HepG2 (cell line): ENCODE results near the gene TXNRD2. TPM values are rescaled to one million over a fixed set of nuclear protein-coding genes. Genes with fewer than 3 reads are reported as not detected.
A peak's percentile ranks its signal among the peaks of the same experiment; 100 is the strongest.

Experiments used
- ATAC-seq: fragments of 200-7000 bp; cut with Tn5 transposase; 3 replicates; pipeline ENCODE4 v1.9.1; 2020; ENCODE audit warnings: mild to moderate bottlenecking, moderate library complexity
- BruUV-seq: library from RNA; stranded (reverse); fragments of 400-500 nt; replicated peaks from 2 replicates; lab custom pipeline; 2021; lab: Mats Ljungman, UMichigan
- CTCF ChIA-PET: fragments of 300-600 bp; formaldehyde crosslinking; extraction: SDS; loops from one replicate; lab custom pipeline; 2021; ENCODE audit warnings: low total read pairs, inconsistent platforms, low intra/inter-chr PET ratio; lab: Yijun Ruan, JAX
- POLR2A ChIA-PET: fragments of 350-600 bp; sonication (Branson Sonifier 250); formaldehyde crosslinking; loops from one replicate; lab custom pipeline; 2020; ENCODE audit warnings: antibody characterized with exemption, inconsistent platforms; lab: Yijun Ruan, JAX
- DNase-seq: peaks from one replicate; pipeline ENCODE4 v3.0.0-alpha.2; 2015; ENCODE audit warnings: low spot score
- FAIRE-seq: peaks from 3 replicates; lab custom pipeline; 2011; peaks lifted over from hg19 to GRCh38; lab: Jason Lieb, UNC
- H2AFZ ChIP-seq: one replicate; pipeline ENCODE4 v1.6.1; 2011; ENCODE audit warnings: low read length, inconsistent platforms
- H3K27ac ChIP-seq: fragments of 300-600 bp; 3 replicates; pipeline ENCODE4 v1.8.0; 2011; ENCODE audit warnings: mixed run types, mild to moderate bottlenecking, mixed read lengths, low read length, inconsistent platforms; ENCODE audit not compliant: insufficient read depth; ENCODE audit errors: extremely low read length
- H3K27me3 ChIP-seq, 2 experiments: fragments of 200-600 bp in 1 of 2; 2 replicates in 1 of 2; 3 replicates in 1 of 2; pipeline versions ENCODE4 v1.6.0 to v1.8.0; 2011; ENCODE audit warnings: low read length in 2 of 2, mild to moderate bottlenecking in 2 of 2, moderate library complexity in 2 of 2, inconsistent platforms in 1 of 2; ENCODE audit not compliant: insufficient read depth in 2 of 2, control insufficient read depth in 1 of 2
- H3K36me3 ChIP-seq, 2 experiments: fragments of 200-600 bp in 1 of 2; replicated peaks in 1 of 2; 2 replicates in 1 of 2; 3 replicates in 1 of 2; pipeline versions ENCODE4 v1.5.1 to v1.8.0; 2011; ENCODE audit warnings: low read length in 2 of 2, inconsistent platforms in 1 of 2; ENCODE audit not compliant: insufficient read depth in 2 of 2, control insufficient read depth in 1 of 2
- H3K4me1 ChIP-seq: 2 replicates; pipeline ENCODE4 v1.5.1; 2012; ENCODE audit warnings: low read length, inconsistent platforms; ENCODE audit not compliant: insufficient read depth
- H3K4me2 ChIP-seq: 2 replicates; pipeline ENCODE4 v1.6.0; 2011; ENCODE audit warnings: low read depth, low read length, inconsistent platforms
- H3K4me3 ChIP-seq, 3 experiments: fragments of 200-600 bp in 1 of 3; sonication (generic), shearing (Covaris generic) in 1 of 3; replicated peaks in 1 of 3; 2 replicates each; pipeline ENCODE4 v1.5.1; 2011 to 2016; ENCODE audit warnings: low read length in 3 of 3, inconsistent platforms in 2 of 3, low read depth in 2 of 3, mild to moderate bottlenecking in 2 of 3, control low read depth in 1 of 3, mixed read lengths in 1 of 3; ENCODE audit not compliant: insufficient read depth in 1 of 3
- H3K79me2 ChIP-seq: one replicate; pipeline ENCODE4 v1.6.1; 2011; ENCODE audit warnings: low read length, inconsistent platforms; ENCODE audit not compliant: insufficient read depth
- H3K9ac ChIP-seq: 2 replicates; pipeline ENCODE4 v1.6.0; 2011; ENCODE audit warnings: mild to moderate bottlenecking, low read depth, low read length, inconsistent platforms; ENCODE audit not compliant: insufficient read depth
- H3K9me3 ChIP-seq: 2 replicates; pipeline ENCODE4 v1.5.1; 2012; ENCODE audit warnings: mild to moderate bottlenecking, low read length
- H4K20me1 ChIP-seq: 2 replicates; pipeline ENCODE4 v1.6.0; 2011; ENCODE audit warnings: inconsistent platforms, mild to moderate bottlenecking, low read length, moderate library complexity; ENCODE audit not compliant: insufficient read depth
- DPF2 ChIP-seq: sonication (generic); formaldehyde crosslinking; IDR thresholded peaks from 2 replicates; pipeline ENCODE4 v1.4.0; 2020; ENCODE audit warnings: mild to moderate bottlenecking, low read depth, missing genetic modification reagents, borderline replicate concordance
- EZH2 ChIP-seq: conservative IDR thresholded peaks from 2 replicates; pipeline ENCODE4 v1.6.1; 2012; ENCODE audit warnings: mild to moderate bottlenecking, low read depth, low read length, moderate library complexity
- HNF1B ChIP-seq: sonication (generic); formaldehyde crosslinking; IDR thresholded peaks from 2 replicates; pipeline ENCODE4 v1.5.1; 2020; ENCODE audit warnings: mild to moderate bottlenecking, moderate library complexity, missing genetic modification reagents
- PAF1 ChIP-seq: IDR thresholded peaks from 2 replicates; pipeline ENCODE4 v1.6.1; 2016; ENCODE audit warnings: missing genetic modification reagents, missing compliant biosample characterization
- POLR2A ChIP-seq, 2 experiments: IDR thresholded peaks; 2 replicates each; pipeline ENCODE4 v1.6.1; 2011; ENCODE audit warnings: low read depth in 2 of 2, low read length in 2 of 2, mild to moderate bottlenecking in 1 of 2, moderate library complexity in 1 of 2; ENCODE audit not compliant: insufficient read depth in 1 of 2
- PTBP1 ChIP-seq: fragments of 200-400 bp; formaldehyde crosslinking; IDR thresholded peaks from 2 replicates; pipeline ENCODE4 v1.6.1; 2018; ENCODE audit warnings: low read length, low read depth; ENCODE audit not compliant: poor library complexity, severe bottlenecking
- ZBTB33 ChIP-seq: sonication (generic); formaldehyde crosslinking; IDR thresholded peaks from 2 replicates; pipeline ENCODE4 v1.4.0; 2020; ENCODE audit warnings: missing genetic modification reagents
- ZBTB49 ChIP-seq: sonication (generic); formaldehyde crosslinking; IDR thresholded peaks from 2 replicates; pipeline ENCODE4 v1.4.0; 2020; ENCODE audit warnings: missing genetic modification reagents, borderline replicate concordance
- ZNF446 ChIP-seq: sonication (generic); formaldehyde crosslinking; IDR thresholded peaks from 2 replicates; pipeline ENCODE4 v1.5.0; 2020; ENCODE audit warnings: mild to moderate bottlenecking, missing genetic modification reagents
- ZNF513 ChIP-seq: sonication (generic); formaldehyde crosslinking; conservative IDR thresholded peaks from 2 replicates; pipeline ENCODE4 v1.5.0; 2020; ENCODE audit warnings: missing genetic modification reagents
- ZNF580 ChIP-seq: IDR thresholded peaks from 2 replicates; pipeline ENCODE4 v1.6.1; 2016; ENCODE audit warnings: low read depth, borderline replicate concordance
- WGBS: methylation state at CpG from one replicate; pipeline ENCODE4 v1.1.6; 2017; ENCODE audit warnings: low lambda C conversion rate; 5-methylcytosine and 5-hydroxymethylcytosine counted together
- in situ Hi-C: cut with HindIII; loops from 2 replicates; pipeline ENCODE4 v1.10.0; 2017; ENCODE audit warnings: low pct_unique_long_range_greater_than_20kb; ENCODE audit not compliant: extremely low pct_ligation_motif_present
- intact Hi-C: fragments of 100-400 bp; cut with micrococcal nuclease; formaldehyde crosslinking; loops from one replicate; pipeline ENCODE4 v1.10.0; 2022; ENCODE audit not compliant: unreplicated experiment
- polyA plus RNA-seq, 8 experiments: library from polyadenylated mRNA; depleted of rRNA in 3 of 8; stranded (reverse) in 7 of 8; unstranded in 1 of 8; fragments of >200 nt; fragmentation: Illumina TruSeq in 4 of 8; extraction: Trizol in 4 of 8; gene quantifications; 2 replicates each; pipeline versions ENCODE4 v1.2.1 to v1.2.3, GENCODE V29; 2011 to 2016; ENCODE audit warnings: low read depth in 4 of 8, missing spikeins in 1 of 8, mixed read lengths in 1 of 8; ENCODE audit not compliant: insufficient read depth in 1 of 8
- total RNA-seq, 5 experiments: library from RNA; depleted of rRNA; stranded (reverse); fragments of >200 nt; fragmentation: Illumina TruSeq; extraction: Trizol; gene quantifications; 2 replicates each; pipeline ENCODE4 v1.2.3, GENCODE V29; 2016; ENCODE audit warnings: low read depth in 1 of 5

Gene TXNRD2
- total and polyA plus RNA-seq, 2 of the 13 experiments (the other 11 are each of a cell fraction or from before 2014, with no cell fraction given): 17.5 to 18.6 TPM

- TF ChIP-seq ZNF513: no peak
Observed at GRCh38 chr22:19969141-19969928, 27.7 kb upstream of the TXNRD2 start (continued).

GRCh38 chr22:19968450-19968891 is 26.9 kb upstream of the TXNRD2 start:
- Histone ChIP-seq H3K27ac (no peak overlapping the region), H3K4me2 (no peak overlapping the region), H3K4me3 (no peak overlapping the region), H3K9me3 (no peaks in the 10 kb centered on the region), H3K79me2 (peaks cover 8% of the 10 kb centered on the region), H4K20me1 (no peaks in the 10 kb centered on the region; the same call in 1 of the 2 replicates), H3K9ac (no peak overlapping the region), H3K4me1 (peaks cover 59% of the 10 kb centered on the region), H3K36me3 (peaks cover 16 to 42% of the 10 kb centered on the region in 2 experiments; a peak in 4 of 5 replicates), H2AFZ (no peak overlapping the region), H3K27me3 (no peaks in the 10 kb centered on the region)
- 94% methylated on average over 11 of the region's 18 CpGs for WGBS
- ChIA-PET CTCF (interaction anchor here (1.4 kb wide), 1 partner anchor 45 kb away, joined by 5 read pairs; no protein-coding TSS in a partner anchor), POLR2A (interaction anchor here (1.3 to 3.1 kb wide), 2 partner anchors 9 to 15 kb away, joined by 3 to 13 read pairs; no protein-coding TSS in a partner anchor)
- in situ Hi-C loops: no loop called here
- DNase-seq (no peak), ATAC-seq (no peak), FAIRE-seq (no peak)
- BruUV-seq: no TSS peak
- intact Hi-C loops: no loop called here
- TF ChIP-seq ZBTB49: no peak
- TF ChIP-seq ZBTB33: peak; percentile 47
- TF ChIP-seq DPF2 (CRISPR knock-in tag): no peak
- no peak for TF ChIP-seq ZNF580 (CRISPR knock-in tag)
- TF ChIP-seq EZH2: no peak
- TF ChIP-seq PAF1: 0 out of 2 replicates have a peak, but pooled peaks have one; percentile 25
- TF ChIP-seq POLR2A (IDR thresholded peaks at IDR 0.05; ENCODE audit: insufficient read depth in 1 of 2, low read depth in 2 of 2, low read length in 2 of 2): 0 out of 4 replicates have a peak, but pooled peaks of 1 of the 2 experiments have one; percentile 27
- TF ChIP-seq HNF1B (CRISPR knock-in tag): no peak
- no peak for TF ChIP-seq PTBP1
- no peak for TF ChIP-seq ZNF446
